GM23338 (cell line): Measurements from ENCODE around the gene GSAP. TPM values are rescaled to one million over a fixed set of nuclear protein-coding genes. Genes with fewer than 3 reads are reported as not detected.

Source experiments
- ATAC-seq: fragments of 200-7000 bp; cut with Tn5 transposase; 3 replicates; pipeline ENCODE4 v1.9.1; 2020
- DNase-seq: peaks from one replicate; pipeline ENCODE4 v3.0.0-alpha.2; 2015; ENCODE audit warnings: low spot score
- H2AFZ ChIP-seq: fragments of 200-600 bp; sonication (generic); 2 replicates; pipeline ENCODE4 v1.8.0; 2016; ENCODE audit warnings: antibody characterized with exemption, mild to moderate bottlenecking, moderate library complexity
- H3F3A ChIP-seq: fragments of 200-600 bp; sonication (generic); replicated peaks from 2 replicates; pipeline ENCODE4 v1.8.0; 2017; ENCODE audit warnings: antibody characterized with exemption, mixed run types, low read depth
- H3K27ac ChIP-seq: fragments of 200-600 bp; sonication (generic); 2 replicates; pipeline ENCODE4 v1.6.1; 2016; ENCODE audit warnings: low read depth
- H3K27me3 ChIP-seq: fragments of 200-600 bp; sonication (generic); 2 replicates; pipeline ENCODE4 v1.8.0; 2016; ENCODE audit warnings: mild to moderate bottlenecking, mixed run types, moderate library complexity; ENCODE audit not compliant: insufficient read depth
- H3K36me3 ChIP-seq: fragments of 200-600 bp; sonication (generic); 2 replicates; pipeline ENCODE4 v1.8.0; 2016; ENCODE audit warnings: mild to moderate bottlenecking; ENCODE audit not compliant: insufficient read depth
- H3K4me1 ChIP-seq: fragments of 200-600 bp; sonication (generic); 2 replicates; pipeline ENCODE4 v1.8.0; 2016; ENCODE audit warnings: mild to moderate bottlenecking, moderate library complexity; ENCODE audit not compliant: insufficient read depth
- H3K4me2 ChIP-seq: fragments of 200-600 bp; sonication (generic); 2 replicates; pipeline ENCODE4 v1.7.1; 2017; ENCODE audit warnings: mixed run types
- H3K4me3 ChIP-seq: fragments of 200-600 bp; sonication (generic); 2 replicates; pipeline ENCODE4 v1.6.1; 2016; ENCODE audit warnings: mixed run types
- H3K79me2 ChIP-seq: fragments of 200-600 bp; sonication (generic); replicated peaks from 2 replicates; pipeline ENCODE4 v1.8.0; 2017; ENCODE audit warnings: mild to moderate bottlenecking; ENCODE audit not compliant: insufficient read depth
- H3K9me2 ChIP-seq: fragments of 200-600 bp; sonication (generic); 2 replicates; pipeline ENCODE4 v1.8.0; 2017; ENCODE audit not compliant: insufficient read depth
- H4K20me1 ChIP-seq: fragments of 200-600 bp; sonication (generic); replicated peaks from 2 replicates; pipeline ENCODE4 v1.8.0; 2017; ENCODE audit warnings: mild to moderate bottlenecking; ENCODE audit not compliant: insufficient read depth
- H3K27ac Mint-ChIP-seq: 2 replicates; pipeline ENCODE4 v1.8.0; 2020; ENCODE audit warnings: inconsistent platforms, mild to moderate bottlenecking, moderate library complexity, mixed read lengths
- H3K27me3 Mint-ChIP-seq: 3 replicates; pipeline ENCODE4 v1.8.0; 2022; ENCODE audit warnings: low read depth, mild to moderate bottlenecking, moderate library complexity, mixed read lengths, inconsistent platforms; ENCODE audit not compliant: insufficient read depth, poor library complexity
- H3K36me3 Mint-ChIP-seq: 3 replicates; pipeline ENCODE4 v1.8.0; 2021; ENCODE audit warnings: low read depth, mild to moderate bottlenecking, inconsistent platforms, moderate library complexity, mixed read lengths
- H3K4me1 Mint-ChIP-seq: 3 replicates; pipeline ENCODE4 v1.8.0; 2020; ENCODE audit warnings: mild to moderate bottlenecking, inconsistent platforms, mixed read lengths
- H3K4me3 Mint-ChIP-seq: 3 replicates; pipeline ENCODE4 v1.8.0; 2021; ENCODE audit warnings: moderate library complexity, mild to moderate bottlenecking, inconsistent platforms, mixed read lengths
- H3K9me3 Mint-ChIP-seq: 3 replicates; pipeline ENCODE4 v1.8.0; 2020; ENCODE audit warnings: moderate library complexity, mild to moderate bottlenecking, inconsistent platforms, mixed read lengths
- CREB1 ChIP-seq: fragments of 250-450 bp; sonication (Bioruptor Pico); IDR thresholded peaks from 2 replicates; pipeline ENCODE4 v1.5.0; 2020; ENCODE audit warnings: low read depth, mild to moderate bottlenecking, moderate library complexity
- EZH2 ChIP-seq: fragments of 200-600 bp; sonication (generic); IDR thresholded peaks from one replicate; pipeline ENCODE4 v1.8.0; 2017; ENCODE audit warnings: antibody characterized with exemption, mild to moderate bottlenecking, low read depth; ENCODE audit not compliant: unreplicated experiment
- EZH2phosphoT487 ChIP-seq: fragments of 200-600 bp; sonication (generic); IDR thresholded peaks from one replicate; pipeline ENCODE4 v1.8.1; 2018; ENCODE audit warnings: antibody characterized with exemption; ENCODE audit not compliant: unreplicated experiment
- JUNB ChIP-seq: IDR thresholded peaks from one replicate; pipeline ENCODE4 v1.6.1; 2016; ENCODE audit warnings: antibody characterized with exemption; ENCODE audit not compliant: unreplicated experiment
- NANOG ChIP-seq: IDR thresholded peaks from 2 replicates; pipeline ENCODE4 v1.6.1; 2016; ENCODE audit warnings: antibody characterized with exemption, borderline replicate concordance
- POLR2AphosphoS5 ChIP-seq: IDR thresholded peaks from 2 replicates; pipeline ENCODE4 v1.6.1; 2016; ENCODE audit warnings: antibody characterized with exemption, low read depth
- STAT1 ChIP-seq: IDR thresholded peaks from one replicate; pipeline ENCODE4 v1.6.1; 2016; ENCODE audit warnings: antibody characterized with exemption; ENCODE audit not compliant: unreplicated experiment
- ZNF114 ChIP-seq: fragments of 250-450 bp; sonication (Bioruptor Pico); IDR thresholded peaks from 2 replicates; pipeline ENCODE4 v1.5.0; 2020; ENCODE audit warnings: mild to moderate bottlenecking, moderate library complexity
- ZNF331 ChIP-seq: fragments of 250-450 bp; sonication (Bioruptor Pico); IDR thresholded peaks from 2 replicates; pipeline ENCODE4 v1.5.0; 2020; ENCODE audit warnings: low read depth, mild to moderate bottlenecking, moderate library complexity
- polyA plus RNA-seq: library from polyadenylated mRNA; unstranded; fragments of >200 nt; fragmentation: Nextera tagmentation; extraction: Ambion mirVana; gene quantifications from 2 replicates; pipeline ENCODE4 v1.2.1, GENCODE V29; 2016
- total RNA-seq: library from RNA; depleted of rRNA; stranded (reverse); fragments of >200 nt; shearing (Covaris generic); gene quantifications from 2 replicates; pipeline ENCODE4 v1.2.3, GENCODE V29; 2014
- TF ChIP-seq, protein P1 (sequence below): fragments of 250-450 bp; sonication (Bioruptor Pico); IDR thresholded peaks from 2 replicates; pipeline ENCODE4 v1.5.0; 2020; ENCODE audit warnings: mild to moderate bottlenecking, moderate library complexity
- TF ChIP-seq, protein P2 (sequence below): IDR thresholded peaks from one replicate; pipeline ENCODE4 v1.6.1; 2018; ENCODE audit warnings: antibody characterized with exemption; ENCODE audit not compliant: unreplicated experiment
- TF ChIP-seq, protein P3 (sequence below): IDR thresholded peaks from 2 replicates; pipeline ENCODE4 v1.6.1; 2016; ENCODE audit warnings: antibody characterized with exemption
- TF ChIP-seq, protein P4 (sequence below), 2 experiments: fragments of 200-600 bp in 1 of 2; sonication (generic) in 1 of 2; conservative IDR thresholded peaks; 2 replicates each; pipeline versions ENCODE4 v1.5.1 to v1.6.1; 2016 to 2017; ENCODE audit warnings: antibody characterized with exemption in 2 of 2, low read depth in 2 of 2, mild to moderate bottlenecking in 2 of 2, moderate library complexity in 1 of 2

Gene GSAP
- total and polyA plus RNA-seq, 2 experiments from 2014 or later: 0.63 to 1.1 TPM

DNA sequence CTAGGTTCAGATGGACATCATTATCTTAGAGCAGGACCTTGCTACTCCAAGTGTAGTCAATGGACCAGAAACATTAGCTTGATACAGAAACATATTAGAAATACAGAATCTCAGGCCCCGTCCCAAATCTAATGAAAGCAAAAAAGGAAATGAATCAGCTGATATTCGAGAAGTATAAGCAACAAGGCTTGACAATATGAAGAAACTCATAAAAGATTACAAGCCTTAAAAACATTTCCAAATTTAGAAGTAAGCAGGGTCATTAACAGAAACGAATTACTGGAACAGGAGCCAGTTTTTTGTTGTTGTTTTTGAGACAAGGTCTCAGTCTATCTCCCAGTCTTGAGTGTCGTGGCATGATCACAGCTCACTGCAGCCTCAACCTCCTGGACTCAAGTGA, 40.5 kb upstream of the GSAP start:
- H3K4me3 ChIP-seq: no peak overlapping the region
- H3K27ac ChIP-seq: no peak overlapping the region
- no peaks in the 10 kb centered on the region for H3K27me3 Mint-ChIP-seq
- no peak overlapping the region for H3K4me2 ChIP-seq
- H3K9me3 Mint-ChIP-seq: no peaks in the 10 kb centered on the region
- no peak overlapping the region for H2AFZ ChIP-seq
- no peaks in the 10 kb centered on the region for H3K9me2 ChIP-seq
- H3K79me2 ChIP-seq: no peaks in the 10 kb centered on the region
- no peaks in the 10 kb centered on the region for H3K4me1 ChIP-seq
- H3K4me3 Mint-ChIP-seq: no peak overlapping the region
- H3K27ac Mint-ChIP-seq: no peak overlapping the region
- H3K4me1 Mint-ChIP-seq: no peaks in the 10 kb centered on the region
- H3K36me3 ChIP-seq: no peaks in the 10 kb centered on the region
- DNase-seq (no peak), ATAC-seq (no peak)
- H3F3A ChIP-seq: no peaks in the 10 kb centered on the region
- H4K20me1 ChIP-seq: no peaks in the 10 kb centered on the region
- no peak for TF ChIP-seq POLR2AphosphoS5
- TF ChIP-seq, protein P1, sequence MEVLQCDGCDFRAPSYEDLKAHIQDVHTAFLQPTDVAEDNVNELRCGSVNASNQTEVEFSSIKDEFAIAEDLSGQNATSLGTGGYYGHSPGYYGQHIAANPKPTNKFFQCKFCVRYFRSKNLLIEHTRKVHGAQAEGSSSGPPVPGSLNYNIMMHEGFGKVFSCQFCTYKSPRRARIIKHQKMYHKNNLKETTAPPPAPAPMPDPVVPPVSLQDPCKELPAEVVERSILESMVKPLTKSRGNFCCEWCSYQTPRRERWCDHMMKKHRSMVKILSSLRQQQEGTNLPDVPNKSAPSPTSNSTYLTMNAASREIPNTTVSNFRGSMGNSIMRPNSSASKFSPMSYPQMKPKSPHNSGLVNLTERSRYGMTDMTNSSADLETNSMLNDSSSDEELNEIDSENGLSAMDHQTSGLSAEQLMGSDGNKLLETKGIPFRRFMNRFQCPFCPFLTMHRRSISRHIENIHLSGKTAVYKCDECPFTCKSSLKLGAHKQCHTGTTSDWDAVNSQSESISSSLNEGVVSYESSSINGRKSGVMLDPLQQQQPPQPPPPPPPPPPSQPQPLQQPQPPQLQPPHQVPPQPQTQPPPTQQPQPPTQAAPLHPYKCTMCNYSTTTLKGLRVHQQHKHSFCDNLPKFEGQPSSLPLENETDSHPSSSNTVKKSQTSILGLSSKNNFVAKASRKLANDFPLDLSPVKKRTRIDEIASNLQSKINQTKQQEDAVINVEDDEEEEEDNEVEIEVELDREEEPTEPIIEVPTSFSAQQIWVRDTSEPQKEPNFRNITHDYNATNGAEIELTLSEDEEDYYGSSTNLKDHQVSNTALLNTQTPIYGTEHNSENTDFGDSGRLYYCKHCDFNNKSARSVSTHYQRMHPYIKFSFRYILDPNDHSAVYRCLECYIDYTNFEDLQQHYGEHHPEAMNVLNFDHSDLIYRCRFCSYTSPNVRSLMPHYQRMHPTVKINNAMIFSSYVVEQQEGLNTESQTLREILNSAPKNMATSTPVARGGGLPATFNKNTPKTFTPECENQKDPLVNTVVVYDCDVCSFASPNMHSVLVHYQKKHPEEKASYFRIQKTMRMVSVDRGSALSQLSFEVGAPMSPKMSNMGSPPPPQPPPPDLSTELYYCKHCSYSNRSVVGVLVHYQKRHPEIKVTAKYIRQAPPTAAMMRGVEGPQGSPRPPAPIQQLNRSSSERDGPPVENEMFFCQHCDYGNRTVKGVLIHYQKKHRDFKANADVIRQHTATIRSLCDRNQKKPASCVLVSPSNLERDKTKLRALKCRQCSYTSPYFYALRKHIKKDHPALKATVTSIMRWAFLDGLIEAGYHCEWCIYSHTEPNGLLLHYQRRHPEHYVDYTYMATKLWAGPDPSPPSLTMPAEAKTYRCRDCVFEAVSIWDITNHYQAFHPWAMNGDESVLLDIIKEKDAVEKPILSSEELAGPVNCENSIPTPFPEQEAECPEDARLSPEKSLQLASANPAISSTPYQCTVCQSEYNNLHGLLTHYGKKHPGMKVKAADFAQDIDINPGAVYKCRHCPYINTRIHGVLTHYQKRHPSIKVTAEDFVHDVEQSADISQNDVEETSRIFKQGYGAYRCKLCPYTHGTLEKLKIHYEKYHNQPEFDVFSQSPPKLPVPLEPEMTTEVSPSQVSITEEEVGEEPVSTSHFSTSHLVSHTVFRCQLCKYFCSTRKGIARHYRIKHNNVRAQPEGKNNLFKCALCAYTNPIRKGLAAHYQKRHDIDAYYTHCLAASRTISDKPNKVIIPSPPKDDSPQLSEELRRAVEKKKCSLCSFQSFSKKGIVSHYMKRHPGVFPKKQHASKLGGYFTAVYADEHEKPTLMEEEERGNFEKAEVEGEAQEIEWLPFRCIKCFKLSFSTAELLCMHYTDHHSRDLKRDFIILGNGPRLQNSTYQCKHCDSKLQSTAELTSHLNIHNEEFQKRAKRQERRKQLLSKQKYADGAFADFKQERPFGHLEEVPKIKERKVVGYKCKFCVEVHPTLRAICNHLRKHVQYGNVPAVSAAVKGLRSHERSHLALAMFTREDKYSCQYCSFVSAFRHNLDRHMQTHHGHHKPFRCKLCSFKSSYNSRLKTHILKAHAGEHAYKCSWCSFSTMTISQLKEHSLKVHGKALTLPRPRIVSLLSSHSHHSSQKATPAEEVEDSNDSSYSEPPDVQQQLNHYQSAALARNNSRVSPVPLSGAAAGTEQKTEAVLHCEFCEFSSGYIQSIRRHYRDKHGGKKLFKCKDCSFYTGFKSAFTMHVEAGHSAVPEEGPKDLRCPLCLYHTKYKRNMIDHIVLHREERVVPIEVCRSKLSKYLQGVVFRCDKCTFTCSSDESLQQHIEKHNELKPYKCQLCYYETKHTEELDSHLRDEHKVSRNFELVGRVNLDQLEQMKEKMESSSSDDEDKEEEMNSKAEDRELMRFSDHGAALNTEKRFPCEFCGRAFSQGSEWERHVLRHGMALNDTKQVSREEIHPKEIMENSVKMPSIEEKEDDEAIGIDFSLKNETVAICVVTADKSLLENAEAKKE (CRISPR knock-in tag): no peak
- no peak for TF ChIP-seq EZH2
- TF ChIP-seq, protein P2, sequence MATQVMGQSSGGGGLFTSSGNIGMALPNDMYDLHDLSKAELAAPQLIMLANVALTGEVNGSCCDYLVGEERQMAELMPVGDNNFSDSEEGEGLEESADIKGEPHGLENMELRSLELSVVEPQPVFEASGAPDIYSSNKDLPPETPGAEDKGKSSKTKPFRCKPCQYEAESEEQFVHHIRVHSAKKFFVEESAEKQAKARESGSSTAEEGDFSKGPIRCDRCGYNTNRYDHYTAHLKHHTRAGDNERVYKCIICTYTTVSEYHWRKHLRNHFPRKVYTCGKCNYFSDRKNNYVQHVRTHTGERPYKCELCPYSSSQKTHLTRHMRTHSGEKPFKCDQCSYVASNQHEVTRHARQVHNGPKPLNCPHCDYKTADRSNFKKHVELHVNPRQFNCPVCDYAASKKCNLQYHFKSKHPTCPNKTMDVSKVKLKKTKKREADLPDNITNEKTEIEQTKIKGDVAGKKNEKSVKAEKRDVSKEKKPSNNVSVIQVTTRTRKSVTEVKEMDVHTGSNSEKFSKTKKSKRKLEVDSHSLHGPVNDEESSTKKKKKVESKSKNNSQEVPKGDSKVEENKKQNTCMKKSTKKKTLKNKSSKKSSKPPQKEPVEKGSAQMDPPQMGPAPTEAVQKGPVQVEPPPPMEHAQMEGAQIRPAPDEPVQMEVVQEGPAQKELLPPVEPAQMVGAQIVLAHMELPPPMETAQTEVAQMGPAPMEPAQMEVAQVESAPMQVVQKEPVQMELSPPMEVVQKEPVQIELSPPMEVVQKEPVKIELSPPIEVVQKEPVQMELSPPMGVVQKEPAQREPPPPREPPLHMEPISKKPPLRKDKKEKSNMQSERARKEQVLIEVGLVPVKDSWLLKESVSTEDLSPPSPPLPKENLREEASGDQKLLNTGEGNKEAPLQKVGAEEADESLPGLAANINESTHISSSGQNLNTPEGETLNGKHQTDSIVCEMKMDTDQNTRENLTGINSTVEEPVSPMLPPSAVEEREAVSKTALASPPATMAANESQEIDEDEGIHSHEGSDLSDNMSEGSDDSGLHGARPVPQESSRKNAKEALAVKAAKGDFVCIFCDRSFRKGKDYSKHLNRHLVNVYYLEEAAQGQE: no peak
- TF ChIP-seq EZH2phosphoT487: no peak
- no peak for TF ChIP-seq CREB1 (CRISPR knock-in tag)
- no peak for TF ChIP-seq NANOG
- TF ChIP-seq ZNF331 (CRISPR knock-in tag): no peak
- TF ChIP-seq STAT1: no peak
- TF ChIP-seq, protein P3, sequence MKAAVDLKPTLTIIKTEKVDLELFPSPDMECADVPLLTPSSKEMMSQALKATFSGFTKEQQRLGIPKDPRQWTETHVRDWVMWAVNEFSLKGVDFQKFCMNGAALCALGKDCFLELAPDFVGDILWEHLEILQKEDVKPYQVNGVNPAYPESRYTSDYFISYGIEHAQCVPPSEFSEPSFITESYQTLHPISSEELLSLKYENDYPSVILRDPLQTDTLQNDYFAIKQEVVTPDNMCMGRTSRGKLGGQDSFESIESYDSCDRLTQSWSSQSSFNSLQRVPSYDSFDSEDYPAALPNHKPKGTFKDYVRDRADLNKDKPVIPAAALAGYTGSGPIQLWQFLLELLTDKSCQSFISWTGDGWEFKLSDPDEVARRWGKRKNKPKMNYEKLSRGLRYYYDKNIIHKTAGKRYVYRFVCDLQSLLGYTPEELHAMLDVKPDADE: no peak
- no peak for TF ChIP-seq JUNB
- TF ChIP-seq, protein P4, sequence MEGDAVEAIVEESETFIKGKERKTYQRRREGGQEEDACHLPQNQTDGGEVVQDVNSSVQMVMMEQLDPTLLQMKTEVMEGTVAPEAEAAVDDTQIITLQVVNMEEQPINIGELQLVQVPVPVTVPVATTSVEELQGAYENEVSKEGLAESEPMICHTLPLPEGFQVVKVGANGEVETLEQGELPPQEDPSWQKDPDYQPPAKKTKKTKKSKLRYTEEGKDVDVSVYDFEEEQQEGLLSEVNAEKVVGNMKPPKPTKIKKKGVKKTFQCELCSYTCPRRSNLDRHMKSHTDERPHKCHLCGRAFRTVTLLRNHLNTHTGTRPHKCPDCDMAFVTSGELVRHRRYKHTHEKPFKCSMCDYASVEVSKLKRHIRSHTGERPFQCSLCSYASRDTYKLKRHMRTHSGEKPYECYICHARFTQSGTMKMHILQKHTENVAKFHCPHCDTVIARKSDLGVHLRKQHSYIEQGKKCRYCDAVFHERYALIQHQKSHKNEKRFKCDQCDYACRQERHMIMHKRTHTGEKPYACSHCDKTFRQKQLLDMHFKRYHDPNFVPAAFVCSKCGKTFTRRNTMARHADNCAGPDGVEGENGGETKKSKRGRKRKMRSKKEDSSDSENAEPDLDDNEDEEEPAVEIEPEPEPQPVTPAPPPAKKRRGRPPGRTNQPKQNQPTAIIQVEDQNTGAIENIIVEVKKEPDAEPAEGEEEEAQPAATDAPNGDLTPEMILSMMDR (conservative IDR thresholded peaks at IDR 0.05; ENCODE audit: low read depth in 2 of 2): no peak
- no peak for TF ChIP-seq ZNF114 (CRISPR knock-in tag)
- no peaks in the 10 kb centered on the region for H3K36me3 Mint-ChIP-seq
- no peaks in the 10 kb centered on the region for H3K27me3 ChIP-seq
